Adrenal gland (tissue), 5 donors: Measurements from ENCODE around the gene HYAL3.

ENCODE experiments used
- CTCF ChIP-seq, 6 experiments: fragments of 450-650 bp in 4 of 6; fragments of 200-600 bp in 2 of 6; sonication (generic) in 1 of 6; IDR thresholded peaks; 1 replicate in 5 of 6; 2 replicates in 1 of 6; pipeline versions ENCODE4 v1.5.1 to v1.8.0; 2016 to 2021; ENCODE audit warnings: antibody characterized with exemption in 6 of 6, mild to moderate bottlenecking in 2 of 6, moderate library complexity in 1 of 6
- POLR2A ChIP-seq, 2 donors: fragments of 450-650 bp; IDR thresholded peaks; one replicate each; pipeline ENCODE4 v1.6.1; 2017; ENCODE audit warnings: antibody characterized with exemption in 2 of 2, mild to moderate bottlenecking in 2 of 2, moderate library complexity in 1 of 2
- donor health status: DM: no; HTN: no; CAD: no.

GRCh38 chr3:50288387-50289007, 10.7 kb downstream of the HYAL3 start:
- TF ChIP-seq POLR2A (IDR thresholded peaks at IDR 0.05) (no peak), CTCF (IDR thresholded peaks at IDR 0.05) (no peak)
